Thoracic aorta (tissue), 2 donors: ENCODE data around the gene ZKSCAN4. TPM values are rescaled to one million over a fixed set of nuclear protein-coding genes. Genes with fewer than 3 reads are reported as not detected.

Experiments
- ATAC-seq: fragments of 150-250 bp; one replicate; pipeline ENCODE4 v1.8.0; 2017; ENCODE audit warnings: low read depth; ENCODE audit not compliant: insufficient number of reproducible peaks, low FRiP score
- DNase-seq: peaks from one replicate; pipeline ENCODE4 v3.0.0-alpha.2; 2020; ENCODE audit warnings: low spot score
- H3K27ac ChIP-seq, 2 donors: fragments of 200-600 bp; sonication (generic); 1 replicate in 1 of 2; 2 replicates in 1 of 2; pipeline ENCODE4 v1.5.1; 2016; ENCODE audit warnings: mild to moderate bottlenecking in 2 of 2, moderate library complexity in 2 of 2
- H3K27me3 ChIP-seq: fragments of 200-600 bp; sonication (generic); replicated peaks from 2 replicates; pipeline ENCODE4 v1.6.0; 2016; ENCODE audit warnings: mild to moderate bottlenecking; ENCODE audit not compliant: insufficient read depth
- H3K36me3 ChIP-seq: fragments of 200-600 bp; sonication (generic); one replicate; pipeline ENCODE4 v1.5.1; 2016
- H3K4me1 ChIP-seq, 2 donors: fragments of 200-600 bp; sonication (generic); 1 replicate in 1 of 2; 2 replicates in 1 of 2; pipeline versions ENCODE4 v1.5.1 to v1.6.0; 2016; ENCODE audit warnings: low read depth in 2 of 2, mild to moderate bottlenecking in 1 of 2; ENCODE audit not compliant: control insufficient read depth in 1 of 2
- H3K4me3 ChIP-seq: fragments of 200-600 bp; sonication (generic); 2 replicates; pipeline ENCODE4 v1.5.1; 2016; ENCODE audit warnings: mild to moderate bottlenecking
- H3K9me3 ChIP-seq: fragments of 200-600 bp; sonication (generic); 2 replicates; pipeline ENCODE4 v1.5.1; 2016
- CTCF ChIP-seq: fragments of 200-600 bp; sonication (generic); IDR thresholded peaks from one replicate; pipeline ENCODE4 v1.5.1; 2019; ENCODE audit warnings: antibody characterized with exemption
- total RNA-seq, 2 donors: library from RNA; depleted of rRNA; stranded (reverse); fragments of >200 nt; gene quantifications; one replicate each; pipeline versions ENCODE4 v1.1.0 to v1.2.3, GENCODE V29; 2016

Gene ZKSCAN4
- total RNA-seq, 2 donors from 2014 or later, result 2.3 to 2.4 TPM

- Histone ChIP-seq H3K27ac (peak overlapping the region; percentile 36 to 71), H3K27me3 (no peaks in the 10 kb centered on the region)
Measured at GRCh38 chr6:28224131-28225055, 27.7 kb downstream of the ZKSCAN4 start.

GRCh38 chr6:28220257-28221133 lies 31.6 kb downstream of the ZKSCAN4 start:
- ATAC-seq, result no peak
- H3K27ac ChIP-seq, result no peak overlapping the region
- TF ChIP-seq CTCF, result no peak
- DNase-seq, result no peak
- H3K27me3 ChIP-seq, result no peaks in the 10 kb centered on the region
- H3K36me3 ChIP-seq, result no peaks in the 10 kb centered on the region
- H3K4me1 ChIP-seq, result peaks cover 9 to 14% of the 10 kb centered on the region in 2 donors
- no peak overlapping the region for H3K4me3 ChIP-seq
- no peaks in the 10 kb centered on the region for H3K9me3 ChIP-seq

More at GRCh38 chr6:28224131-28225055, 27.7 kb downstream of the ZKSCAN4 start:
- DNase-seq, result no peak
- H3K36me3 ChIP-seq, result peaks cover 17% of the 10 kb centered on the region
- H3K4me1 ChIP-seq, result peaks cover 6 to 16% of the 10 kb centered on the region in 2 donors
- no peaks in the 10 kb centered on the region for H3K9me3 ChIP-seq
- H3K4me3 ChIP-seq, result peak overlapping the region; percentile 78
- ATAC-seq, result no peak
- no peak for TF ChIP-seq CTCF

- Histone ChIP-seq H3K9me3 (no peaks in the 10 kb centered on the region), H3K4me3 (peak overlapping the region; percentile 90), H3K4me1 (peaks cover 9 to 11% of the 10 kb centered on the region in 2 donors), H3K27ac (peak overlapping the region; percentile 10 to 65), H3K27me3 (no peaks in the 10 kb centered on the region), H3K36me3 (no peaks in the 10 kb centered on the region)
- ATAC-seq, result peak; percentile 81
- no peak for DNase-seq
- no peak for TF ChIP-seq CTCF
Measured at GRCh38 chr6:28218312-28219248, 33.5 kb downstream of the ZKSCAN4 start.

- Histone ChIP-seq H3K9me3 (no peaks in the 10 kb centered on the region), H3K36me3 (no peaks in the 10 kb centered on the region), H3K27ac (no peak overlapping the region), H3K4me3 (peak overlapping the region; percentile 90), H3K4me1 (peaks cover 9 to 11% of the 10 kb centered on the region in 2 donors), H3K27me3 (no peaks in the 10 kb centered on the region)
- ATAC-seq (no peak), DNase-seq (no peak)
- TF ChIP-seq CTCF, result no peak
Measured at GRCh38 chr6:28217890-28218289, 34.2 kb downstream of the ZKSCAN4 start.
